ENCODE results near the gene OTOS.

DNA sequence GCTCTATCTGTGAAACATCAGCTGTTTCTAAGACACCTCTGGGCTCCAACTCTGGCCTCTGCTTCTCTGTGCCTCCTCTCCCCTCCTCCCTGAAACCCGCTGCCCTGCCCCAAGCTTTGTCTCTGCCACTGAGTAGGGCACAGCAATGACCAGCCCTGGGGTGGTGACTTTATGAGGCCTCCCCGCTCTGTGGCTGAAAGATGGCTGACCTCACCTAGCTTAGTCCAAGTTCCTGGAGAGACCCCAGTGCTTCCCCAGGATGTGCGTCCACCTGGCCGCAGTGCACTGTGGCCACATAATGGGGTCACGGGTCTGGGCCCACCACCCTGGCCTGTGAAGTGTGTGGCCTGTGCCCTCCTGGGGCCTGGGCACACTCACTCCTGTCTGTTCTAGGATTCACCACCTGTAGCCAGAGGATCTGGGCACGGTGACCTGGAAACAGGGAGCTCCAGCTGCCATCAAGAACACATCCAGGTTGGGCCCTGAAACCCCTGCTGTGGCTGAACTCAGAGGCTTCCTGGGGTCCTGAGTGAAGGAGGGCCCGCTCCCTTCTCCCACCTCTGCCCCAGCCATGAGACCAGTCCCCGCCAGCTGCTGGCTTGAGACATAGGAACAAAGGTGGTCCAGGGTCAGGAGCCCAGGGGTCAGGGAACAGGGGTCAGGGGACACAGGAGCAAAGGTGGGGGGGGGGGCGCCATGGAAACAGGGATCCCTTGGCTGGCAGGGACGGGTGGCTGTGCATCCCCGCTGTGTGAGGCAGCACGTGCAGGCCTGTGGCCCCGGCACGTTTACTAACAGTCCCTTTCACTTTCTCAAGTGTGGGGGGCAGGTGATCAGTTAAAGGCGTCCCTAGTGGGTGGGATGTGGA is 29.3 kb upstream of the OTOS start:
- TF ChIP-seq CTCF (conservative IDR thresholded peaks at IDR 0.05; ENCODE audit: low read depth, low read length) (no peak), EZH2 (IDR thresholded peaks at IDR 0.05; ENCODE audit: borderline replicate concordance, low read depth, low read length, poor library complexity, severe bottlenecking) (no peak)

Measured in A673 (cell line).